HepG2 (cell line): ENCODE measurements around the gene MAPK13.
"Not testable (repeated sequence)": the region's sequence is repeated elsewhere in the genome, so short reads cannot be mapped to it uniquely, and the experiment has no call there.

Experiments
- BHLHE40 ChIP-seq: IDR thresholded peaks from 2 replicates; pipeline ENCODE4 v1.6.1; 2011; ENCODE audit warnings: low read length, improper control_type of control experiment
- CTCF ChIP-seq: sonication (generic); formaldehyde crosslinking; IDR thresholded peaks from 2 replicates; pipeline ENCODE4 v1.5.0; 2020; ENCODE audit warnings: mild to moderate bottlenecking, missing genetic modification reagents, moderate library complexity
- FOXJ3 ChIP-seq: sonication (generic); formaldehyde crosslinking; IDR thresholded peaks from 2 replicates; pipeline ENCODE4 v1.4.0; 2020; ENCODE audit warnings: missing genetic modification reagents, mild to moderate bottlenecking, borderline replicate concordance
- GFI1 ChIP-seq: sonication (generic); formaldehyde crosslinking; IDR thresholded peaks from 2 replicates; pipeline ENCODE4 v1.5.0; 2020; ENCODE audit warnings: missing genetic modification reagents, mild to moderate bottlenecking, borderline replicate concordance
- RAD51 ChIP-seq: fragments of 450-650 bp; IDR thresholded peaks from 2 replicates; pipeline ENCODE4 v1.6.1; 2016; ENCODE audit warnings: borderline replicate concordance

GRCh38 chr6:36088204-36088603 is 42.1 kb upstream of the MAPK13 start:
- TF ChIP-seq CTCF (CRISPR knock-in tag); FOXJ3 (CRISPR knock-in tag); GFI1 (CRISPR knock-in tag); BHLHE40; RAD51: not testable (repeated sequence)
